HEK293T (cell line): Measurements from ENCODE around the gene SSNA1.

Experiments used
- FOXK2 ChIP-seq: fragments of 450-650 bp; IDR thresholded peaks from 2 replicates; pipeline ENCODE4 v1.6.1; 2016; ENCODE audit warnings: mild to moderate bottlenecking
- SUZ12 ChIP-seq: fragments of 450-650 bp; IDR thresholded peaks from 2 replicates; pipeline ENCODE4 v1.6.1; 2016; ENCODE audit warnings: mild to moderate bottlenecking
- TARDBP ChIP-seq: fragments of 450-650 bp; IDR thresholded peaks from 2 replicates; pipeline ENCODE4 v1.6.1; 2016

DNA sequence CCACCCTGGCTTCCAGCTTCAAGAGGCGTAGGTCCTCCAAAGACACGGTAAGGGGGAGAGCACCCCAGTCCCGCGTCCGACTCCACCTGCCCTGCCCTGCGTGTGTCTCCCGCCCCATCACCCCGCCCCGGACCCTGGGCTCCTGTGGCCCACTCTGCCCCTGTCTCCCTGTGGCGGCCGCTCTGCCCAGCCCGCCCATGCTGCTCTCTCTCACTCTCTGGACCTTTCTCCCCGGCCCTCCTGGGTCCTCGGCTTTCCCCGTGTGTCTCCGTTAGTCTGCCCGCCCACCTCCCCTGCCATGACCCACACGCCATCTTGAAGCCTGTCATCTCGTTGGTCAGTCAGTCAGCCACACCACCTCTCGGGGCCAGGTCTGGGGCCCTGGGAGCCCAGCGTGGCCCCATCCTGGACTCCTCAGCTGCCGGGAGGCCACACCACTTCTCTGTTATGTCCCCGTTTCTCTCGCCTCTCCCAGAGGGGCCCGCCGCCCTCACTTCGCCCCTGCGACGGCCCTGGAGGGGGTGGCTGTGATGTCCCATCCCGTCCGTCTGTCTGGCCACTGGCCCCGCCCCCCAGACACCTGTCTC is 23.1 kb upstream of the SSNA1 start:
- TF ChIP-seq TARDBP: no peak
- TF ChIP-seq SUZ12: no peak
- no peak for TF ChIP-seq FOXK2
